Measurements from ENCODE around the gene MYL5. TPM values are rescaled to one million over a fixed set of nuclear protein-coding genes. Genes with fewer than 3 reads are reported as not detected.

Gene MYL5
- total and polyA plus RNA-seq, 2 of the 13 experiments (the other 11 are each of a cell fraction or from before 2014, with no cell fraction given), result 6.5 to 16.0 TPM

DNA sequence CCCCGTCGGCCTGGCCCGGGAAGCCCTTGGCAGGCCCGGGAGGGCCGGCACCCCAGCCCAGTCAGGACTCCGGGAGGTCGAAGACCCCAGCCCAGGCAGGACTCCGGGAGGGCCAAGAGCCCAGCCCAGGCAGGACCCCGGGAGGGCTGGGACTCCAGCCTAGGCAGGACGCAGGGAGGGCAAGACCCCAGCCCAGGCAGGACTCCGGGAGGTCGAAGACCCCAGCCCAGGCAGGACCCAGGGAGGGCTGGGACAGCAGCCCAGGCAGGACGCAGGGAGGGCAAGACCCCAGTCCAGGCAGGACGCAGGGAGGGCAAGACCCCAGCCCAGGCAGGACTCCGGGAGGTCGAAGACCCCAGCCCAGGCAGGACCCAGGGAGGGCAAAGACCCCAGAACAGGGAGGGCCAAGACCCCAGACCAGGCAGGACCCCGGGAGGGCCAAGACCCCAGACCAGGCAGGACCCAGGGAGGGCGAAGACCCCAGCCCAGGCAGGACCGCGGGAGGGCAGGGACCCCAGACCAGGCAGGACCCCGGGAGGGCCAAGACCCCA is 31.8 kb downstream of the MYL5 start (continued):
- TF ChIP-seq ZFP91 (CRISPR knock-in tag; IDR thresholded peaks at IDR 0.05; ENCODE audit: borderline replicate concordance) (0 out of 2 replicates have a peak, but pooled peaks have one; percentile 13), ZNF563 (CRISPR knock-in tag; IDR thresholded peaks at IDR 0.05) (0 out of 2 replicates have a peak, but pooled peaks have one; percentile 51), AGO2 (optimal IDR thresholded peaks at IDR 0.05; ENCODE audit: low read depth, low read length) (peak; percentile 74), HES4 (CRISPR knock-in tag; IDR thresholded peaks at IDR 0.05; ENCODE audit: borderline replicate concordance) (peak; percentile 80; the same call in 1 of the 2 replicates)

- Histone ChIP-seq H2AFZ (ENCODE audit: low read length) (no peak overlapping the region), H3K36me3 (replicated peaks in 1 of 2; ENCODE audit: control insufficient read depth in 1 of 2, insufficient read depth in 2 of 2, low read length in 2 of 2) (peaks cover 2 to 9% of the 10 kb centered on the region in 2 experiments; a peak in 2 of 5 replicates), H3K4me3 (replicated peaks in 1 of 3; ENCODE audit: insufficient read depth in 1 of 3, low read depth in 2 of 3, low read length in 3 of 3) (peak overlapping the region; percentile 89 to 93 (median 92); a peak in 5 of 6 replicates), H3K27ac (ENCODE audit: extremely low read length, insufficient read depth, low read length) (no peak overlapping the region), H3K27me3 (ENCODE audit: control insufficient read depth in 1 of 2, insufficient read depth in 2 of 2, low read length in 2 of 2) (peaks cover 3 to 12% of the 10 kb centered on the region in 2 experiments; a peak in 2 of 5 replicates), H3K79me2 (ENCODE audit: insufficient read depth, low read length) (peaks cover 47% of the 10 kb centered on the region), H4K20me1 (ENCODE audit: insufficient read depth, low read length) (peaks cover 32% of the 10 kb centered on the region), H3K4me1 (ENCODE audit: insufficient read depth, low read length) (peaks cover 56% of the 10 kb centered on the region), H3K4me2 (ENCODE audit: low read depth, low read length) (peak overlapping the region; percentile 79), H3K9me3 (ENCODE audit: low read length) (no peaks in the 10 kb centered on the region), H3K9ac (ENCODE audit: insufficient read depth, low read depth, low read length) (peak overlapping the region; percentile 99)
- FAIRE-seq (no peak), DNase-seq (ENCODE audit: low spot score) (no peak), ATAC-seq (no peak)
- no TSS peak for BruUV-seq (replicated peaks)
- ChIA-PET CTCF (ENCODE audit: low intra/inter-chr PET ratio, low total read pairs) (no interaction called here), POLR2A (interaction anchor here (0.7 kb wide), 1 partner anchor 20 kb away, joined by 3 read pairs; no protein-coding TSS in a partner anchor)
- in situ Hi-C loops (cut with HindIII; ENCODE audit: extremely low pct_ligation_motif_present, low pct_unique_long_range_greater_than_20kb), result no loop called here
- intact Hi-C loops (cut with micrococcal nuclease; ENCODE audit: unreplicated experiment), result no loop called here
- 85% methylated on average over 4 of the region's 21 CpGs for WGBS (ENCODE audit: low lambda C conversion rate)
- TF ChIP-seq ZNF777 (CRISPR knock-in tag; IDR thresholded peaks at IDR 0.05) (no peak), ZNF792 (CRISPR knock-in tag; IDR thresholded peaks at IDR 0.05) (no peak), ZNF883 (CRISPR knock-in tag; IDR thresholded peaks at IDR 0.05; ENCODE audit: not compliant biosample characterization) (no peak), SAFB2 (CRISPR knock-in tag; IDR thresholded peaks at IDR 0.05; ENCODE audit: borderline replicate concordance, low read depth) (no peak), ZNF749 (CRISPR knock-in tag; IDR thresholded peaks at IDR 0.05; ENCODE audit: borderline replicate concordance) (0 out of 2 replicates have a peak, but pooled peaks have one; percentile 11), PHB2 (IDR thresholded peaks at IDR 0.05; ENCODE audit: partially characterized antibody) (no peak), ZNF891 (CRISPR knock-in tag; IDR thresholded peaks at IDR 0.05) (0 out of 2 replicates have a peak, but pooled peaks have one; percentile 30), ZFP41 (CRISPR knock-in tag; IDR thresholded peaks at IDR 0.05; ENCODE audit: borderline replicate concordance) (no peak), ZNF567 (CRISPR knock-in tag; IDR thresholded peaks at IDR 0.05; ENCODE audit: borderline replicate concordance) (no peak), TBL1XR1 (IDR thresholded peaks at IDR 0.05; ENCODE audit: borderline replicate concordance, low read length, partially characterized antibody) (no peak), PRMT3 (CRISPR knock-in tag; IDR thresholded peaks at IDR 0.05; ENCODE audit: borderline replicate concordance, low read depth) (no peak), CAMTA2 (CRISPR knock-in tag; IDR thresholded peaks at IDR 0.05; ENCODE audit: borderline replicate concordance) (no peak), RELA (CRISPR knock-in tag; IDR thresholded peaks at IDR 0.05) (no peak)
Measured at GRCh38 chr4:706834-707598, 32.7 kb downstream of the MYL5 start.
